Measurements from ENCODE around the gene CRTC2. TPM values are rescaled to one million over a fixed set of nuclear protein-coding genes. Genes with fewer than 3 reads are reported as not detected.

The CRTC2 gene
- total and polyA plus RNA-seq, 9 of the 15 experiments (the other 6 are each of a cell fraction or from before 2014, with no cell fraction given): 2.7 to 26.4 (median 10.2) TPM

GRCh38 chr1:153922972-153923925 lies 35.2 kb downstream of the CRTC2 start, which contains the start of gene GATAD2B (continued):
- no peak for TF ChIP-seq SREBF2 (CRISPR knock-in tag; IDR thresholded peaks at IDR 0.05)
- peak; percentile 69 for TF ChIP-seq ATF7 (IDR thresholded peaks at IDR 0.05)
- 0 out of 4 replicates have a peak, but pooled peaks of 1 of the 2 experiments have one; percentile 32 for TF ChIP-seq TEAD1 (CRISPR knock-in tag; IDR thresholded peaks at IDR 0.05)
- TF ChIP-seq ZNF354B (CRISPR knock-in tag; IDR thresholded peaks at IDR 0.05): no peak
- TF ChIP-seq CHCHD3 (CRISPR knock-in tag; IDR thresholded peaks at IDR 0.05): no peak
- no peak for TF ChIP-seq ARNT (IDR thresholded peaks at IDR 0.05)
- peak; percentile 94 for TF ChIP-seq EGR1 (conservative IDR thresholded peaks at IDR 0.05)
- no peak for TF ChIP-seq CAMTA2 (CRISPR knock-in tag; conservative IDR thresholded peaks at IDR 0.05)
- no peak for TF ChIP-seq ZNF347 (CRISPR knock-in tag; IDR thresholded peaks at IDR 0.05; ENCODE audit: low read depth)
- TF ChIP-seq SAFB (IDR thresholded peaks at IDR 0.05; ENCODE audit: borderline replicate concordance, low read depth, low read length): no peak
- no peak for TF ChIP-seq ZHX1 (conservative IDR thresholded peaks at IDR 0.05; ENCODE audit: low read length)
- TF ChIP-seq YBX1 (IDR thresholded peaks at IDR 0.05): no peak
- peak; percentile 96 for TF ChIP-seq MTA3 (IDR thresholded peaks at IDR 0.05; ENCODE audit: borderline replicate concordance)
- TF ChIP-seq HMGXB4 (CRISPR knock-in tag; IDR thresholded peaks at IDR 0.05): no peak
- TF ChIP-seq CTCFL (IDR thresholded peaks at IDR 0.05; ENCODE audit: borderline replicate concordance, insufficient read depth, low read depth, low read length, poor library complexity, severe bottlenecking): no peak
- TF ChIP-seq GATAD2B (IDR thresholded peaks at IDR 0.05; ENCODE audit: borderline replicate concordance): no peak
- TF ChIP-seq ZNF512 (tag; IDR thresholded peaks at IDR 0.05): no peak
- no peak for TF ChIP-seq ZNF668 (CRISPR knock-in tag; IDR thresholded peaks at IDR 0.05)

Measured in K562 (cell line).